Measurements from ENCODE around the gene IL34. TPM values are rescaled to one million over a fixed set of nuclear protein-coding genes. Genes with fewer than 3 reads are reported as not detected.

IL34 gene
- total RNA-seq, 4 donors from 2014 or later, result 96.9 to 158 (median 129) TPM

- intact Hi-C loops (cut with DNase I; ENCODE audit: low total_unique reads), result no loop called here
- no peak for DNase-seq (ENCODE audit: low spot score in 2 of 2)
- no peak overlapping the region for H3K4me3 ChIP-seq (ENCODE audit: low read depth, poor library complexity, severe bottlenecking)
- WGBS, 2 donors, result 61 to 80% methylated on average over 6 to 12 of the region's 12 CpGs
- TF ChIP-seq POLR2A (IDR thresholded peaks at IDR 0.05), result no peak
- no peak for TF ChIP-seq CTCF (IDR thresholded peaks at IDR 0.05)
Measured at GRCh38 chr16:70659546-70659945, 13.2 kb downstream of the IL34 start.

GRCh38 chr16:70659953-70660671 is 13.8 kb downstream of the IL34 start:
- DNase-seq (ENCODE audit: low spot score in 2 of 2), result no peak
- H3K4me3 ChIP-seq (ENCODE audit: low read depth, poor library complexity, severe bottlenecking), result no peak overlapping the region
- TF ChIP-seq CTCF (IDR thresholded peaks at IDR 0.05), result no peak
- TF ChIP-seq POLR2A (IDR thresholded peaks at IDR 0.05), result no peak
- 77 to 78% methylated on average over 13 to 16 of the region's 16 CpGs for WGBS, 2 donors
- intact Hi-C loops (cut with DNase I; ENCODE audit: low total_unique reads), result no loop called here

GRCh38 chr16:70660672-70661350 is 14.5 kb downstream of the IL34 start:
- whole genome bisulfite sequencing, 2 donors, result 21 to 41% methylated on average over 6 of the region's 7 CpGs
- no peak overlapping the region for H3K4me3 ChIP-seq (ENCODE audit: low read depth, poor library complexity, severe bottlenecking)
- no peak for TF ChIP-seq POLR2A (IDR thresholded peaks at IDR 0.05)
- no peak for DNase-seq (ENCODE audit: low spot score in 2 of 2)
- intact Hi-C loops (cut with DNase I; ENCODE audit: low total_unique reads), result no loop called here

GRCh38 chr16:70661534-70661917 is 15.2 kb downstream of the IL34 start:
- intact Hi-C loops (cut with DNase I; ENCODE audit: low total_unique reads), result no loop called here
- no peak for TF ChIP-seq CTCF (IDR thresholded peaks at IDR 0.05)
- TF ChIP-seq POLR2A (IDR thresholded peaks at IDR 0.05), result no peak
- no peak overlapping the region for H3K4me3 ChIP-seq (ENCODE audit: low read depth, poor library complexity, severe bottlenecking)
- 75 to 77% methylated on average over 17 of the region's 17 CpGs for WGBS, 2 donors
- no peak for DNase-seq (ENCODE audit: low spot score in 2 of 2)

GRCh38 chr16:70661918-70662641 is 15.7 kb downstream of the IL34 start:
- DNase-seq (ENCODE audit: low spot score in 2 of 2), result peak in 1 of 2 donors; percentile 84
- H3K4me3 ChIP-seq (ENCODE audit: low read depth, poor library complexity, severe bottlenecking), result no peak overlapping the region
- no peak for TF ChIP-seq POLR2A (IDR thresholded peaks at IDR 0.05)
- TF ChIP-seq CTCF (IDR thresholded peaks at IDR 0.05), result no peak
- WGBS, 2 donors, result 69 to 72% methylated on average over 21 of the region's 21 CpGs
- intact Hi-C loops (cut with DNase I; ENCODE audit: low total_unique reads), result no loop called here

GRCh38 chr16:70662991-70663523 is 16.7 kb downstream of the IL34 start:
- TF ChIP-seq POLR2A (IDR thresholded peaks at IDR 0.05) (no peak), CTCF (IDR thresholded peaks at IDR 0.05) (no peak)
- WGBS, 2 donors, result 79 to 86% methylated on average over 11 to 13 of the region's 13 CpGs
- no peak overlapping the region for H3K4me3 ChIP-seq (ENCODE audit: low read depth, poor library complexity, severe bottlenecking)
- intact Hi-C loops (cut with DNase I; ENCODE audit: low total_unique reads), result no loop called here
- DNase-seq (ENCODE audit: low spot score in 2 of 2), result no peak
